Iris pigment epithelial cell (primary cell): ENCODE results near the gene HTR2C.
"Not testable (repeated sequence)": the region's sequence is repeated elsewhere in the genome, so short reads cannot be mapped to it uniquely, and the experiment has no call there.

Experiments used
- DNase-seq: peaks from one replicate; pipeline ENCODE4 v3.0.0-alpha.2; 2011; ENCODE audit warnings: low read depth

HTR2C gene

GRCh38 chrX:114712466-114712865 lies 128.6 kb downstream of the HTR2C start:
- no peak for DNase-seq

GRCh38 chrX:114715096-114715495 lies 131.2 kb downstream of the HTR2C start:
- DNase-seq, result no peak

- no peak for DNase-seq
These were observed 134.0 kb downstream of the HTR2C start for GRCh38 chrX:114717921-114718320.

- no peak for DNase-seq
These were observed 182.7 kb downstream of the HTR2C start for GRCh38 chrX:114766541-114766940.

GRCh38 chrX:114774691-114775090 lies 190.8 kb downstream of the HTR2C start:
- DNase-seq, result peak; percentile 5

GRCh38 chrX:114782925-114783324 lies 199.0 kb downstream of the HTR2C start:
- no peak for DNase-seq

GRCh38 chrX:114787061-114787460 lies 203.2 kb downstream of the HTR2C start:
- DNase-seq, result no peak

- DNase-seq, result no peak
These were observed 213.6 kb downstream of the HTR2C start for GRCh38 chrX:114797494-114797893.

GRCh38 chrX:114798907-114799306 lies 215.0 kb downstream of the HTR2C start:
- peak; percentile 41 for DNase-seq

GRCh38 chrX:114800719-114801118 lies 216.8 kb downstream of the HTR2C start:
- DNase-seq, result peak; percentile 85

GRCh38 chrX:114819509-114819908 lies 235.6 kb downstream of the HTR2C start:
- DNase-seq, result no peak

GRCh38 chrX:114841051-114841450 lies 257.2 kb downstream of the HTR2C start:
- DNase-seq, result peak; percentile 30

- DNase-seq, result no peak
These were observed 258.3 kb downstream of the HTR2C start for GRCh38 chrX:114842181-114842580.

- no peak for DNase-seq
These were observed 305.6 kb downstream of the HTR2C start for GRCh38 chrX:114889481-114889880.

- DNase-seq, result no peak
These were observed 319.7 kb downstream of the HTR2C start for GRCh38 chrX:114903618-114904017.

GRCh38 chrX:114905251-114905650 lies 321.4 kb downstream of the HTR2C start:
- peak; percentile 20 for DNase-seq

GRCh38 chrX:114906984-114907510 lies 323.2 kb downstream of the HTR2C start:
- DNase-seq, result peak; percentile 12

GRCh38 chrX:114924423-114924822 lies 340.5 kb downstream of the HTR2C start:
- no peak for DNase-seq

GRCh38 chrX:114924856-114925255 lies 341.0 kb downstream of the HTR2C start:
- DNase-seq, result peak; percentile 72

GRCh38 chrX:114930227-114930626 lies 346.3 kb downstream of the HTR2C start:
- DNase-seq, result no peak

GRCh38 chrX:114932550-114932949 lies 348.7 kb downstream of the HTR2C start:
- DNase-seq, result no peak

GRCh38 chrX:114933291-114933690 lies 349.4 kb downstream of the HTR2C start:
- not testable (repeated sequence) for DNase-seq

GRCh38 chrX:114937090-114937489 lies 353.2 kb downstream of the HTR2C start:
- DNase-seq, result not testable (repeated sequence)

- DNase-seq, result no peak
These were observed 368.8 kb downstream of the HTR2C start for GRCh38 chrX:114952696-114953095.
